Suppressor macrophage (primary cell): ENCODE data around the gene BRDT.

ENCODE experiments used
- DNase-seq, 4 experiments: peaks; one replicate each; pipeline ENCODE4 v3.0.0-alpha.2; 2020 to 2022
- total RNA-seq, 17 experiments: gene quantifications; one replicate each; lab custom pipeline; 2026; ENCODE audit warnings: mixed read lengths in 6 of 17, inconsistent platforms in 3 of 17; lab: John Stamatoyannopoulos, UW

Gene BRDT
- 0 to 1.7 (median 0) reads per million in 17 experiments for total RNA-seq

- DNase-seq, result no peak
Measured at GRCh38 chr1:91949356-91949699, at the start of gene BRDT. Gene BRDT (plus strand): TSS chr1:91949401. CDS start chr1:91962755, 13,354 bp downstream.

DNA sequence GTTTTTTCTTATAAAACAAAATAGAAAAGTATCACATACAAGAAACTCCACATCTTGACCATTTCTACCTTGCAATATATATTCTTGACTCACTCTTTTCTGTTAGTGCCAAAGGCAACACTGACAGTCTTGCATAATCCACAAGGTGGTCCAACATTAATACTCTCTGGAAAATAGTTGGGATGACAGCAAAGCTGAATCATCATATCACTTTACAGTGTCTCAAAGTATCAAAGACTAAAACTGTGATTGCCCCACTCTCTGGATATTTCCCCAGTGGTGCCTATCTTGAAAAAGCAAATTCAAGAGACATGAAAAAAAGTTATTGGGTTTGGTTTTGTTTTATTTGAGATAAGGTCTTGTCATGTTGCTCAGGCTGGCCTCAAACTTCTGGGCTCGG lies 48.6 kb upstream of the BRDT start:
- DNase-seq, result no peak

DNA sequence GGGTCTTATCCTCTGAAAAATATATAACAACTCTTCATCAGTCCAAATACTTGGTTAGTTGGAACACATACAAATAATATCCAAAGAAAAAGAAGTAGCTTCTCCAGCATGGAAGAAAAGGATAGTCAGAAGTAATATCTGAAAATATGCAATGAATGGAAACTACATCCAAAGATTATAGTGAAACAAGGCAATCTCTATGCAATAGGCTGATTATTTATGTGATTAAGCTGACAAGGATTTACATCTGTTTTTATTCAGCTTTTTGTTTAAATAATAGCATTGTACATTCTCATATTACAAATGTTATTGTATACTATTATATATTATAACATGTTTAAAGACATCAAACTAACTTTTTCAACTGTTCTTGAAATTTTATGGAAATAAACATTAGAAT lies 48.0 kb upstream of the BRDT start:
- no peak for DNase-seq

DNA sequence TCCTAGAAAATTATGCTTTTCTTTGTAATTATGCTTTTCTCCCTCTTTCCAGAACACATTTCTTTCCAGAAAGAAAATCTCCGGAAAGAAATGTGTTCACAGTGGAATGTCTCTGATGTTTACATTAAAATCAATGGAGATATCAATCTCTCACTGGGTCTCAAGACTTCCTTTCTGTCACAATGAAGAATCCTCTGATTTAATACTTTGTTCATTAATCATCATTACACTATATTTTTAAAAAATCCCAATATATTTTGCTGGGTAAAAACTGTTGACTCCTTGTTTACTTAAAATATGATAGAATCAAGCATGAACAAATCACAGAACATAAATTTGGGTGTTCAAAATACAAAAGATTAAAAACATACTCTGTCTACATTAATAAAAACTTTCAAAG lies 36.9 kb upstream of the BRDT start:
- no peak for DNase-seq

DNA sequence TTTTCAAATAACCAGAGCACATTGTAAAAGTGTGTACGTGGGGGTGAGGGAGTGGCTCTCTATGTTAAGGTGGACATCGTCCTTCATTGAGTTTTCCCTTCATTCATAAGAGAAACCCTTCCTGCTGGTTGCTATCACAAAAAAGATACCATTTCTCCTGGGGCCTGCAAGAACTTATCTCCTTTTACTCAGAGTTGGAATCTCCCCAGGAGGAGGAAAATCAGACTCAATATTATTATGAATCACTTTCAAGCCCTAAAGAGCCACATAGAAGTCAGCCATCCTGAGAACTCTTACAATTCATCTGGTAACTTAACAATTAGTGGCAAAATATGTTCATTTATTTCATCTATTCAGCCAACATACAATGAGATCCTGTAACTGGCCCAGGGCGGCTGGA lies 36.2 kb upstream of the BRDT start:
- DNase-seq, result no peak

DNA sequence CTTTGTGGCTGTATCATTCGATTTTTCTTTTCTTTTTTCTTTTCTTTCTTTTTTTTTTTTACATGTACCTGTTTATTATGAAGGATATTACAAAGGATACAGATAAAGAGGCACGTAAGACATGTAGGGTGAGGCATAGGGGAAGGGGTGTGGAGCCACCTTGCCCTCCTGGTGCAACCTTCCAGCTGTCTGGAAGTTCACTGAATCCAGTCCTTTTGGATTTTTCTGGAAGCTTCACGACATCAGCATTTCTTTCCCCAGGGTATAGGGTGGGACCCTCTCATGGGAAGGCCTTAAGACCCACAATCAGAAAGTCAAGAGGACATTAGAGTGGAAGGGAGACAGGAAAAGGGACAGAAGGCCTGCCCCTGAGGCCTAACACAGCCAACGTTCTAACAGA lies 33.2 kb upstream of the BRDT start:
- no peak for DNase-seq

- no peak for DNase-seq
Measured at GRCh38 chr1:91916811-91917460, 32.3 kb upstream of the BRDT start.

GRCh38 chr1:91919962-91920361 lies 29.2 kb upstream of the BRDT start:
- DNase-seq, result no peak

DNA sequence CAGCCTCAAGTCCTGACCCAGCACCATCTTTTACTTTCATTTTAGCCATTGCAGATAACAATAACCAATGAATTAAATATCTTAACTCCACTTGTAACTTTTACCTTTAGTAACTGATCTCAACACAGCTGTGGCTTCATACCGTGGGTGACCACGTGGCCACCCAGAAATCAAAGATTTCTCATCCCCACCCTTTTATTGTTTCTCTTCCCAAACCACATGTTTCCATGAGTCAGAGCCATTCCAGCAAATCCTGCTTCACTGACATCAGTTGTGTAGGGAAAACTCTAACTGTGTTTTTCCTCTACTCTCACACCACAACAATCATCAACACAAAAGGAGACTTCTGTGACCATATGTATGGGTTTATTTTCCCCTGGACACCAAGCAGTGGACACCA lies 25.1 kb upstream of the BRDT start:
- no peak for DNase-seq

GRCh38 chr1:91925644-91926435 lies 23.4 kb upstream of the BRDT start:
- DNase-seq, result no peak

DNA sequence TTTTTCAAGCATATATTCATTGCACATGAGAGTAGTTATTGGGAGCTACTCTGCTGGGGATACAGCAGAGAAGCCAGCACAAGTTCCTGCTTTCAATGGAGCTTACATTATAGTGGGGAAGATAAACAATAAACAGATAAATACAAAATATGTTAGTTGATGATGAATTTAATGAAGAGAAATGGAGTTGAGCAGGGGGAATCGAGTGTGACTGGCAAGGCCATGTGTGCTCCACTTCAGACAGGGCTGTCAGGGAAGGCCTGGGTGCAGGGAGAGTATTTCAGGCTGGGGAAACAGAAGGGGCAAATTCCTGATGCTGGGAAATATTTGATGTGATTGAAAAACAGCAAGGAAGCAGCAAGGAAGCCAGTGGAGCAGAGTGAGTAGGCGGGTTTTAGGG lies 21.2 kb upstream of the BRDT start:
- no peak for DNase-seq

DNA sequence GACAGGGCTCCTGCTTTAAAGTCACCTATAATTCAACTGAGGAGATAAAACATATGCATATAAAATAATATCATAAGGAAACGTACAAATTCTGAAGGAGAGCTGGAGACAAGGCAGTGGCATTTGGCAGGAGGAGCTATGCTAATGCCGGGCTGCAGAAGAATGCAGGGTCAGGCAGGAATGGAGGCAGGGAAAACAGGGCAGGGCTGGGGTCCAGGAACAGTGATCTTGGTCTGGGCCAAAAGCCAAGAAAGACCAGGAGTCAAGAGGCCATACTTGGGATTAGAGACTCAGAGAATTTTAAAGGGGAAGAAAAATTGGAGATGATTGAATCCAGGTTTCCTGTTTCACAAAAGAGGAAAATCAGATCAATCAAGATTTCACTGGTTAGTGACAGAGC lies 20.0 kb upstream of the BRDT start:
- no peak for DNase-seq

- no peak for DNase-seq
Measured at GRCh38 chr1:91937613-91938012, 11.6 kb upstream of the BRDT start.

DNA sequence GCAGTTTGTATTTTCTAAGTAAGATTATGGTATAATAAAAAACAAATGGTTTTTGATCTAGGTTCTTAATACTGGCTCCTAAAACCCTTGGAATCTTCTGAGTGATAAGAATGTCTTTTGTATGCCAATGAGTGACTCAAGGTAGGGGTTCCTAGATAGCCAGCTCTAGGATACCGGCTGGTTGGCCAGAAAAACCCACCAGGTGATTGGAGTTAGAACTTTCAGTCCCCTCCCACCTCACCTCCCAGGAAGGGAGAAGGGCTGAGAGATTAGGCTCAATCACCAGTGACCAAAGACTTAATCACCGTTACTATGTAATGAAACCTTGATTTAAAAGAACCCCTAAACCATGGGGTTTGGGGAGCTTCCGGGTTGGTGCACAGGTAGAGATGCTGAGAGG lies 8.7 kb upstream of the BRDT start:
- no peak for DNase-seq

DNA sequence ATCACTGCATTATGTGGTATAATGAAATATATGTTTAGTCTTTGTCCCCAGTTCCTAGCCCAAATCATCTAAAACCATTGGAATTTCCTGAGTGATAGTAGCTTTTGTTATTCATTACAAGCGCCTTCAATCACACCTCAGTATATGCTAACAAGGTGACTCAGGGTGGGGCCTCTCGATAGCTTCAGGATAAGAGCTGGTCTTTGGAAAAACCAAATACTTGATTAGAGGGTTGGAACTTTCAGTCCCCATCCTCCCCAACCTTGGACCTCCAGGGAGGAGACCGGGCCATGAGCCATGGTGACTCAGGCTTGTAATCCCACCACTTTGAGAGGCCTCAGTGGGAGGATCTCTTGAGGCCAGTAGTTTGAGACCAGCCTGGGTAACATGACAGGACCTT lies 5.1 kb upstream of the BRDT start:
- DNase-seq, result no peak

GRCh38 chr1:91948097-91948496 lies 1.1 kb upstream of the BRDT start:
- DNase-seq, result no peak

GRCh38 chr1:91948501-91949355 lies 473 bp upstream of the BRDT start:
- no peak for DNase-seq

DNA sequence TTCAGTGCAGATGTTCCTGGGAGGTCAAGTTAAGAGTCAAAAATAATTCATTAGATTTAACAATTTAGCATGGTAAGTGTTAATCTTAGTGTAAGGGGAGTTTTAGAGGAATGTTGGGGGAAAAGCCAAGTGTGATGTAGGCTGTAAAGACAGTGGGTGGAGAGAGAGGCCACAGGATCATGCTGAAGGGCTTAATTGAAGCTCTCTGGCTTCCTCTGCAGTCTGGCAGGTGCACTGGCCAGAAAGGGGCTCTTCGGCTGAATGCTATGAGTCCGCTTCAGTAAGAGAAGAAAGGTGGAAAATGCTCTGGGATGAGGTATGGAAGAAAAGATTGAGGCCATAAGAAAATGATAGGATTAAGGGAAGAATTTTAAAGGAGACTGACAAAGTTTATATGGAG lies 3.0 kb downstream of the BRDT start:
- DNase-seq, result no peak

DNA sequence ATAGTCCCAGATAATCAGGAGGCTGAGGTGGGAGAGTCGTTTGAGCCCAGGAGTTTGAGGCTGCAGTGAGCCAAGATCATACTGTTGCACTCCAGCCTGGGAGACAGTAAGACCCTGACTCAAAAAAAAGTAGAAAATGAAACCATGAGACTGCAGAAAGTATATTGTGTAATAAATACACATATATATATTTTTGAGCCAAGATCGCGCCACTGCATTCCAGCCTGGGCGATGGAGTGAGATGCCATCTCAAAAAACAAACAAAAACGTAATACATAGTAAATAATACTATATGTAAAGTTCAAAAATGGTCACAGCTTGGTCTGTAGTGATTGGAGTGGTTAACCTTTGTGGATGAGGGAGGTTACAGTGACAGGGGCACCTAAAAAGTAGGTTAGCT lies 9.7 kb downstream of the BRDT start:
- DNase-seq, result no peak

DNA sequence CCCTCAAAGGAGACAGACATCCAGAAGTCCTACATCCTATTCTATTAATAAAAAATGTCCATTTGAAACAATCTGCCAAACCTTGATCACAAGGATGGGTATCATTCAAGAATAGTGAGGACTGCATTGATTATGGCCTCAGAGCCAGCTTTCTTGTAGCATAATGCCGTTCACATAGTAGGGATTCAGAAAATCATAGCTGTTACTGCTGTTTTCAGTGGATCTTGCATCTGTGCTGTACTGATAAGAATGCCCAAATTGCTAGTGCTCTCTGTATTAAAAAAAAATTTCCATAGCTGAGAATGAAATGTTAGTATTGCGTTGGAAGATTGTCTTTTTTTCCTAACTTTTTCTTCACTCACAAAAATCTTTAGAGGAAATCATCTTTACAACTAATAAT lies 19.1 kb downstream of the BRDT start:
- no peak for DNase-seq

DNA sequence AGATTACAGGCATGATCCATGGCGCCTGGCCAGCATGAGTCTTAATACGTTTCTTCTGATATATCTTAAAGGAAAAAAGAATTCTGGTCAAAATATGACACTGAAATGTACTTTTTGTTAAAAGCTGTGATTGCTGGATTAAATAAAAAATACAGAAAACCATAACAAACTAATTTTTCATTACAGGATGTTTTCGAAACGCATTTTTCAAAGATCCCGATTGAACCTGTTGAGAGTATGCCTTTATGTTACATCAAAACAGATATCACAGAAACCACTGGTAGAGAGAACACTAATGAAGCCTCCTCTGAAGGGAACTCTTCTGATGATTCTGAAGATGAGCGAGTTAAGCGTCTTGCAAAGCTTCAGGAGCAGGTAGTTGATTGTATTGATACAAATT lies 30.2 kb downstream of the BRDT start:
- no peak for DNase-seq

GRCh38 chr1:91980663-91981062 lies 31.5 kb downstream of the BRDT start:
- DNase-seq, result no peak

GRCh38 chr1:91981996-91982609 lies 32.9 kb downstream of the BRDT start:
- no peak for DNase-seq
